ENCODE measurements around the gene ZNG1F. TPM values are rescaled to one million over a fixed set of nuclear protein-coding genes. Genes with fewer than 3 reads are reported as not detected.
A peak's percentile ranks its signal among the peaks of the same experiment; 100 is the strongest.
"Not testable (repeated sequence)": the region's sequence is repeated elsewhere in the genome, so short reads cannot be mapped to it uniquely, and the experiment has no call there.

The ZNG1F gene
- total and polyA plus RNA-seq, 9 of the 15 experiments (the other 6 are each of a cell fraction or from before 2014, with no cell fraction given), result 6.9 to 104 (median 32.2) TPM

- H3K79me2 ChIP-seq (ENCODE audit: control insufficient read depth, insufficient read depth, low read length); H3K4me1 ChIP-seq (replicated peaks in 1 of 2; ENCODE audit: control insufficient read depth in 2 of 2, insufficient read depth in 2 of 2, low read length in 2 of 2); intact Hi-C loops (cut with micrococcal nuclease); H3K27ac ChIP-seq (ENCODE audit: extremely low read depth, low read depth, low read length); H3K9me1 ChIP-seq (ENCODE audit: control insufficient read depth, insufficient read depth, low read length); BruUV-seq (replicated peaks); H3K4me3 ChIP-seq; H3K36me3 ChIP-seq (ENCODE audit: control insufficient read depth, insufficient read depth, low read length); H3K27me3 ChIP-seq (ENCODE audit: control insufficient read depth in 2 of 2, insufficient read depth in 2 of 2, low read length in 2 of 2); H3K9me3 ChIP-seq (replicated peaks; ENCODE audit: control insufficient read depth, insufficient read depth, low read depth, low read length); CTCF ChIA-PET (ENCODE audit: low intra/inter-chr PET ratio); FAIRE-seq; ATAC-seq; H2AFZ ChIP-seq (ENCODE audit: low read depth, low read length); H3K9ac ChIP-seq (ENCODE audit: insufficient read depth in 1 of 2, low read depth in 2 of 2, low read length in 2 of 2); H3K4me2 ChIP-seq (ENCODE audit: insufficient read depth, low read length); DNase-seq (ENCODE audit: extremely low read depth in 1 of 4, low spot score in 3 of 4); H4K20me1 ChIP-seq (replicated peaks; ENCODE audit: control insufficient read depth, insufficient read depth, low read length); in situ Hi-C loops (cut with MboI); POLR2A ChIA-PET: not testable (repeated sequence)
- 38% methylated on average over 3 of the region's 7 CpGs for WGBS (ENCODE audit: insufficient coverage, low coverage, missing lambda C conversion rate)
These were observed 88.6 kb downstream of the ZNG1F start for GRCh38 chr9:41100508-41100907.

- TF ChIP-seq HMBOX1 (IDR thresholded peaks at IDR 0.05), result 0 out of 2 replicates have a peak, but pooled peaks have one; percentile 45
- H3K9me1 ChIP-seq (ENCODE audit: control insufficient read depth, insufficient read depth, low read length); DNase-seq (ENCODE audit: extremely low read depth in 1 of 4, low spot score in 3 of 4); POLR2A ChIA-PET; H3K27me3 ChIP-seq (ENCODE audit: control insufficient read depth in 2 of 2, insufficient read depth in 2 of 2, low read length in 2 of 2); ATAC-seq; H2AFZ ChIP-seq (ENCODE audit: low read depth, low read length); H3K9me3 ChIP-seq (replicated peaks; ENCODE audit: control insufficient read depth, insufficient read depth, low read depth, low read length); CTCF ChIA-PET (ENCODE audit: low intra/inter-chr PET ratio); H3K79me2 ChIP-seq (ENCODE audit: control insufficient read depth, insufficient read depth, low read length); H3K4me1 ChIP-seq (replicated peaks in 1 of 2; ENCODE audit: control insufficient read depth in 2 of 2, insufficient read depth in 2 of 2, low read length in 2 of 2); H3K4me3 ChIP-seq; H3K36me3 ChIP-seq (ENCODE audit: control insufficient read depth, insufficient read depth, low read length); H3K4me2 ChIP-seq (ENCODE audit: insufficient read depth, low read length); BruUV-seq (replicated peaks); intact Hi-C loops (cut with micrococcal nuclease); H3K9ac ChIP-seq (ENCODE audit: insufficient read depth in 1 of 2, low read depth in 2 of 2, low read length in 2 of 2); H4K20me1 ChIP-seq (replicated peaks; ENCODE audit: control insufficient read depth, insufficient read depth, low read length); FAIRE-seq; H3K27ac ChIP-seq (ENCODE audit: extremely low read depth, low read depth, low read length); in situ Hi-C loops (cut with MboI): not testable (repeated sequence)
- 8% methylated on average over 4 of the region's 4 CpGs for WGBS (ENCODE audit: insufficient coverage, low coverage, missing lambda C conversion rate)
These were observed 90.4 kb downstream of the ZNG1F start for GRCh38 chr9:41098759-41099158.

Measured in K562 (cell line).